Left lung (tissue), 10 donors: Measurements from ENCODE around the gene EDRF1. TPM values are rescaled to one million over a fixed set of nuclear protein-coding genes. Genes with fewer than 3 reads are reported as not detected.

Source experiments
- ATAC-seq: fragments of 200-7000 bp; cut with Tn5 transposase; one replicate; pipeline ENCODE4 v1.9.1; 2020; ENCODE audit warnings: moderate library complexity
- DNase-seq, 4 donors: peaks; one replicate each; pipeline ENCODE4 v3.0.0-alpha.2; 2013 to 2020
- H3K27ac ChIP-seq, 2 donors: fragments of 200-600 bp; sonication (generic) in 1 of 2; one replicate each; pipeline versions ENCODE4 v1.5.0 to v1.8.0; 2020 to 2021
- H3K27me3 ChIP-seq, 2 donors: fragments of 200-600 bp; sonication (generic) in 1 of 2; one replicate each; pipeline versions ENCODE4 v1.5.0 to v1.8.0; 2020 to 2021
- H3K36me3 ChIP-seq, 2 donors: fragments of 200-600 bp; sonication (generic) in 1 of 2; one replicate each; pipeline versions ENCODE4 v1.5.0 to v1.8.0; 2020 to 2021
- H3K4me1 ChIP-seq, 2 donors: fragments of 200-600 bp; one replicate each; pipeline ENCODE4 v1.8.0; 2021
- H3K4me3 ChIP-seq, 2 donors: fragments of 200-600 bp; sonication (generic) in 1 of 2; one replicate each; pipeline versions ENCODE4 v1.5.0 to v1.8.0; 2020 to 2021; ENCODE audit warnings: mild to moderate bottlenecking in 1 of 2
- H3K9me3 ChIP-seq, 2 donors: fragments of 200-600 bp; sonication (generic) in 1 of 2; one replicate each; pipeline versions ENCODE4 v1.5.0 to v1.8.0; 2020 to 2021
- intact Hi-C, 2 donors: fragments of 100-400 bp; cut with DNase I; formaldehyde crosslinking; loops; one replicate each; pipeline versions ENCODE4 v1.11.2 to v1.14.2; 2022
- polyA plus RNA-seq, 6 donors: library from polyadenylated mRNA; unstranded; fragments of 120-200 nt; gene quantifications; one replicate each; pipeline ENCODE4 v1.2.1, GENCODE V29; 2013; ENCODE audit not compliant: insufficient read length in 6 of 6
- total RNA-seq, 2 donors: library from RNA; stranded (reverse); fragmentation: NEBNext Ultra II Directional; extraction: Animal tissue kit (Norgen Biotek cat#: 25700); gene quantifications; one replicate each; pipeline ENCODE4 v1.2.1, GENCODE V29; 2021
- TF ChIP-seq, protein P1 (sequence below), 2 donors: fragments of 200-600 bp; sonication (generic) in 1 of 2; IDR thresholded peaks; one replicate each; pipeline versions ENCODE4 v1.5.0 to v1.8.0; 2021; ENCODE audit warnings: antibody characterized with exemption in 2 of 2
- donor health status: DM: no; HTN: yes; CAD: no.
- donor health status: DM: no; HTN: no; CAD: no.

Gene EDRF1
- total and polyA plus RNA-seq, 8 donors: 19.9 to 70.1 (median 59.7) TPM

- H3K4me3 ChIP-seq: no peak overlapping the region
- H3K36me3 ChIP-seq: peaks cover 0 to 14% of the 10 kb centered on the region in 2 donors
- peaks cover 0 to 24% of the 10 kb centered on the region in 2 donors for H3K27me3 ChIP-seq
- no peaks in the 10 kb centered on the region for H3K4me1 ChIP-seq
- H3K27ac ChIP-seq: no peak overlapping the region
- intact Hi-C loops: no loop called here
- DNase-seq: no peak
- ATAC-seq: no peak
- no peaks in the 10 kb centered on the region for H3K9me3 ChIP-seq
- TF ChIP-seq, protein P1, sequence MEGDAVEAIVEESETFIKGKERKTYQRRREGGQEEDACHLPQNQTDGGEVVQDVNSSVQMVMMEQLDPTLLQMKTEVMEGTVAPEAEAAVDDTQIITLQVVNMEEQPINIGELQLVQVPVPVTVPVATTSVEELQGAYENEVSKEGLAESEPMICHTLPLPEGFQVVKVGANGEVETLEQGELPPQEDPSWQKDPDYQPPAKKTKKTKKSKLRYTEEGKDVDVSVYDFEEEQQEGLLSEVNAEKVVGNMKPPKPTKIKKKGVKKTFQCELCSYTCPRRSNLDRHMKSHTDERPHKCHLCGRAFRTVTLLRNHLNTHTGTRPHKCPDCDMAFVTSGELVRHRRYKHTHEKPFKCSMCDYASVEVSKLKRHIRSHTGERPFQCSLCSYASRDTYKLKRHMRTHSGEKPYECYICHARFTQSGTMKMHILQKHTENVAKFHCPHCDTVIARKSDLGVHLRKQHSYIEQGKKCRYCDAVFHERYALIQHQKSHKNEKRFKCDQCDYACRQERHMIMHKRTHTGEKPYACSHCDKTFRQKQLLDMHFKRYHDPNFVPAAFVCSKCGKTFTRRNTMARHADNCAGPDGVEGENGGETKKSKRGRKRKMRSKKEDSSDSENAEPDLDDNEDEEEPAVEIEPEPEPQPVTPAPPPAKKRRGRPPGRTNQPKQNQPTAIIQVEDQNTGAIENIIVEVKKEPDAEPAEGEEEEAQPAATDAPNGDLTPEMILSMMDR (IDR thresholded peaks at IDR 0.05): no peak
These were observed 51.3 kb downstream of the EDRF1 start for GRCh38 chr10:125770844-125771243.

DNA sequence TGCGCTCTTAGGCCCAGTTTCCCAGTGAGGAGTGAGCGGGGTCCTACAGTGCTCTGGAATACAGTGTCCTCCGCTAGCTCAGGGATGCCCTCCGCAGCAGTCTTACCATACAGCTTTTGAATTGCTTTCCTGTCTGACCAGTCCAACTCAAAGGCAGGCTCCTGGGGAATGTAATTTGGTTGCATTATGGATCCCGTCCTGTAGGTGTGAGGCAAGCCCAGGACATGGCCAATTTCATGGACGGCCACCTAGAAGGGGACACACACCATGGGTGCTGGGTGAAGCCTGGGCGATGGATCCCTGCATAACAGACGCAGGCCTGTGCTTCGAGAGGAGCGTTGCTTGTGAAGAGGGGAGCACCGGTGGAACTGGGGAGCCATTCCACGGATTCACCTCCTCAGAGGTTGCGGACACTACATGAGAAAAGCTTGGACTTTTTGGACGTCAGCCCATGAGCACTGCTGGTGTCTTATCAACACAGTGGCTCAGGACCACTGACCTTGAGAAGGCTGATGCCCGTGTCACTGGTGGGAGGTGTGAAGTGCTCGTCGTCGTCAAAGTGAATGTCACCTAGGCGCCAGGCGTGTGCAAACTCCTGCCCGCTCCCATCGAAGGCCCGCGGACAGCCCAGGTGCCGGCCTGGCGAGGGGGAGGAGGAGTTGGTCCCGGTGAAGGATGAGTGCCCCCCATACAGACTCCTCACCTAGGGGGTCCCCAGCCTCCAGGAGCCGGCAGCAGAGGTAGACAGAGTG is 52.8 kb downstream of the EDRF1 start:
- intact Hi-C loops: no loop called here
- no peak for ATAC-seq
- Histone ChIP-seq H3K9me3 (no peaks in the 10 kb centered on the region), H3K36me3 (peaks cover 0 to 1% of the 10 kb centered on the region in 2 donors), H3K4me1 (no peaks in the 10 kb centered on the region), H3K4me3 (no peak overlapping the region), H3K27ac (no peak overlapping the region), H3K27me3 (peaks cover 0 to 24% of the 10 kb centered on the region in 2 donors)
- TF ChIP-seq, protein P1 (IDR thresholded peaks at IDR 0.05): no peak
- DNase-seq: peak in 1 of 4 donors; percentile 53

- peak in 1 of 4 donors; percentile 57 for DNase-seq
- H3K36me3 ChIP-seq: no peaks in the 10 kb centered on the region
- intact Hi-C loops: no loop called here
- no peak overlapping the region for H3K27ac ChIP-seq
- H3K4me1 ChIP-seq: no peaks in the 10 kb centered on the region
- no peak overlapping the region for H3K4me3 ChIP-seq
- TF ChIP-seq, protein P1 (IDR thresholded peaks at IDR 0.05): no peak
- no peak for ATAC-seq
- no peaks in the 10 kb centered on the region for H3K9me3 ChIP-seq
- H3K27me3 ChIP-seq: peaks cover 0 to 24% of the 10 kb centered on the region in 2 donors
These were observed 53.3 kb downstream of the EDRF1 start for GRCh38 chr10:125772864-125773180.

DNA sequence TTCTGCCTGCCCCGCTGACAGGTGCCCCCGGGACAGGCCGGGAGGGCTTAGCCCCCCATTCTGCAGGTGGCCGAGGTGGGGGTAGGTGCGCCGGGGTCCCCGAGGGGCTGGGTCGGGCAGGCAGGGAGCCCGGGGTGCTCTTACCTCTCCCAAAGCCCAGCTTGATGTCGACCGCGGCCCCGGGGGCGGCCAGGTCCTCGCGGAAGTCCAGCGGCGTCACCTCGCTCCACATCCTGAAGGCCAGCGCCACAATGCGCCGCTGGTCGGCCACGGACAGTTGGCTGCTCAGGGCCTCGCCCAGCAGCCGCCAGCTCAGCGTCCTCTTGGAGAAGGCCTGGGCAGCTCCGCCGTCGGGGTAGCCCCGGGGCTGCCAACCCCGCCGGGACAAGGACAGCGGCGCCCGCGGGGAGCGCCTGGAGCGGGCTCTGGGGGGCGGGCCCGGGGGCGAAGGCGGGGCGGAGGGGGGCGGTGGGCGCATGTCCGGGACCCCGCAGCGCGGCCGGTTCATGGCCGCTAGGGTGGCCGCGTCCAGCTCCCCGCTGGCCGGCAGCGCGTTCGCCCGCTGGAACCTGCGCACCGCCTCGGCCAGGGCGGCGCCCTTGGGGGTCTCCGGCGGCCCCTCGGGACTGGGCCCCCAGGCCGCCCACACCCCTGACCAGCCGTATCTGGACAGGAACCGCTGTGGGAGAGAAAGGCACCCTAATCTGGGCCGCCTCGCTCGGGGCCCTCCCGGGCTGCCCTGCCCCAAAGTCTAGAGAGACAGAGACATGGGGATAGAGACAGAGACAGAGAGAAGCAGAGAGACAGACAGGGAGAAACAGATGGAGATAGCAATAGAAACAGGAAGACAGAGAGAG is 54.4 kb downstream of the EDRF1 start:
- no peaks in the 10 kb centered on the region for H3K9me3 ChIP-seq
- intact Hi-C loops: no loop called here
- no peaks in the 10 kb centered on the region for H3K4me1 ChIP-seq
- H3K4me3 ChIP-seq: peak overlapping the region in 1 of 2 donors; percentile 1
- TF ChIP-seq, protein P1 (IDR thresholded peaks at IDR 0.05): no peak
- ATAC-seq: no peak
- H3K27me3 ChIP-seq: peaks cover 0 to 24% of the 10 kb centered on the region in 2 donors
- peak in 1 of 4 donors; percentile 66 for DNase-seq
- no peaks in the 10 kb centered on the region for H3K36me3 ChIP-seq
- no peak overlapping the region for H3K27ac ChIP-seq

GRCh38 chr10:125774581-125775191 is 55.2 kb downstream of the EDRF1 start:
- Histone ChIP-seq H3K27ac (no peak overlapping the region), H3K4me3 (no peak overlapping the region), H3K9me3 (no peaks in the 10 kb centered on the region), H3K36me3 (no peaks in the 10 kb centered on the region), H3K27me3 (peaks cover 0 to 24% of the 10 kb centered on the region in 2 donors), H3K4me1 (no peaks in the 10 kb centered on the region)
- intact Hi-C loops: no loop called here
- TF ChIP-seq, protein P1 (IDR thresholded peaks at IDR 0.05): no peak
- ATAC-seq (no peak), DNase-seq (peak in 1 of 4 donors; percentile 79)
